ENCODE data around the gene MAD2L1.
"Not testable (repeated sequence)": the region's sequence is repeated elsewhere in the genome, so short reads cannot be mapped to it uniquely, and the experiment has no call there.

DNA sequence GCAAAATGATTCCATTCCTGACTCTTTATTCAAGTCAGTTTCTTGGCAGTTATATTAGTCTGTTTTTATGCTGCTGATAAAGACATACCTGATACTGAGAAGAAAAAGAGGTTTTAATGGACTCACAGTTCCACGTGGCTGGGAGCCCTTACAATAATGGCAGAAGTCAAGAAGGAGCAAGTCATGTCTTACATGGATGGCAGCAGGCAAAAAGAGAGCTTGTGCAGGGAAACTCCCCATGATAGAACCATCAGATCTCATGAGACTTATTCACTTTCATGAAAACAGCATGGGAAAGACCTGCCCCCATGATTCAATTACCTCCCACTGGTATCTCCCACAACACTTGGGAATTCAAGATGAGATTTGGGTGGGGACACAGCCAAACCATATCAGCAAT is 21.4 kb upstream of the MAD2L1 start:
- TF ChIP-seq, protein P1, sequence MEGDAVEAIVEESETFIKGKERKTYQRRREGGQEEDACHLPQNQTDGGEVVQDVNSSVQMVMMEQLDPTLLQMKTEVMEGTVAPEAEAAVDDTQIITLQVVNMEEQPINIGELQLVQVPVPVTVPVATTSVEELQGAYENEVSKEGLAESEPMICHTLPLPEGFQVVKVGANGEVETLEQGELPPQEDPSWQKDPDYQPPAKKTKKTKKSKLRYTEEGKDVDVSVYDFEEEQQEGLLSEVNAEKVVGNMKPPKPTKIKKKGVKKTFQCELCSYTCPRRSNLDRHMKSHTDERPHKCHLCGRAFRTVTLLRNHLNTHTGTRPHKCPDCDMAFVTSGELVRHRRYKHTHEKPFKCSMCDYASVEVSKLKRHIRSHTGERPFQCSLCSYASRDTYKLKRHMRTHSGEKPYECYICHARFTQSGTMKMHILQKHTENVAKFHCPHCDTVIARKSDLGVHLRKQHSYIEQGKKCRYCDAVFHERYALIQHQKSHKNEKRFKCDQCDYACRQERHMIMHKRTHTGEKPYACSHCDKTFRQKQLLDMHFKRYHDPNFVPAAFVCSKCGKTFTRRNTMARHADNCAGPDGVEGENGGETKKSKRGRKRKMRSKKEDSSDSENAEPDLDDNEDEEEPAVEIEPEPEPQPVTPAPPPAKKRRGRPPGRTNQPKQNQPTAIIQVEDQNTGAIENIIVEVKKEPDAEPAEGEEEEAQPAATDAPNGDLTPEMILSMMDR (IDR thresholded peaks at IDR 0.05; ENCODE audit: insufficient read depth, low read depth, low read length), result not testable (repeated sequence)
- not testable (repeated sequence) for TF ChIP-seq EZH2 (IDR thresholded peaks at IDR 0.05; ENCODE audit: insufficient read depth, low read length)
